K562 (cell line): ENCODE results near the gene TSPAN16. TPM values are rescaled to one million over a fixed set of nuclear protein-coding genes. Genes with fewer than 3 reads are reported as not detected.

Experiments used
- ATAC-seq: fragments of 200-7000 bp; cut with Tn5 transposase; 3 replicates; pipeline ENCODE4 v1.9.1; 2020; ENCODE audit warnings: moderate library complexity
- BruUV-seq: library from RNA; stranded (reverse); fragments of 400-500 nt; replicated peaks from 2 replicates; lab custom pipeline; 2021; lab: Mats Ljungman, UMichigan
- CTCF ChIA-PET: fragments of 300-600 bp; formaldehyde crosslinking; extraction: SDS; loops from one replicate; lab custom pipeline; 2021; ENCODE audit warnings: low intra/inter-chr PET ratio; lab: Yijun Ruan, JAX
- POLR2A ChIA-PET: fragments of 300-600, 350-650 bp; sonication (Branson Sonifier 250); formaldehyde crosslinking; extraction: SDS; loops from one replicate; lab custom pipeline; 2021; ENCODE audit warnings: antibody characterized with exemption, inconsistent platforms; lab: Yijun Ruan, JAX
- DNase-seq, 4 experiments: peaks; one replicate each; pipeline versions ENCODE4 v3.0.0 to v3.0.0-alpha.2; 2011 to 2018; ENCODE audit warnings: low spot score in 3 of 4, mixed read lengths in 3 of 4; ENCODE audit errors: extremely low read depth in 1 of 4
- FAIRE-seq: peaks from 2 replicates; lab custom pipeline; 2011; peaks lifted over from hg19 to GRCh38; lab: Jason Lieb, UNC
- H2AFZ ChIP-seq: 2 replicates; pipeline ENCODE4 v1.6.0; 2011; ENCODE audit warnings: low read depth, low read length, control low read depth, inconsistent platforms
- H3K27ac ChIP-seq: fragments of 200-600 bp; 3 replicates; pipeline ENCODE4 v1.8.0; 2011; ENCODE audit warnings: low read depth, mild to moderate bottlenecking, control low read depth, inconsistent platforms, low read length, moderate library complexity, mixed read lengths; ENCODE audit errors: extremely low read depth
- H3K27me3 ChIP-seq, 2 experiments: fragments of 300-600 bp in 1 of 2; 2 replicates in 1 of 2; 3 replicates in 1 of 2; pipeline versions ENCODE4 v1.6.0 to v1.8.0; 2011; ENCODE audit warnings: inconsistent platforms in 2 of 2, low read length in 2 of 2, mild to moderate bottlenecking in 1 of 2, mixed read lengths in 1 of 2, moderate library complexity in 1 of 2; ENCODE audit not compliant: control insufficient read depth in 2 of 2, insufficient read depth in 2 of 2
- H3K36me3 ChIP-seq: fragments of 300-600 bp; 3 replicates; pipeline ENCODE4 v1.8.0; 2011; ENCODE audit warnings: mild to moderate bottlenecking, low read length, inconsistent platforms; ENCODE audit not compliant: control insufficient read depth, insufficient read depth
- H3K4me1 ChIP-seq, 2 experiments: fragments of 200-600 bp in 1 of 2; replicated peaks in 1 of 2; 2 replicates in 1 of 2; 3 replicates in 1 of 2; pipeline versions ENCODE4 v1.5.1 to v1.8.0; 2011; ENCODE audit warnings: inconsistent platforms in 2 of 2, low read length in 2 of 2, mild to moderate bottlenecking in 1 of 2, mixed read lengths in 1 of 2, moderate library complexity in 1 of 2; ENCODE audit not compliant: control insufficient read depth in 2 of 2, insufficient read depth in 2 of 2
- H3K4me2 ChIP-seq: 2 replicates; pipeline ENCODE4 v1.6.1; 2011; ENCODE audit warnings: low read length, control low read depth, inconsistent platforms, mixed read lengths; ENCODE audit not compliant: insufficient read depth
- H3K4me3 ChIP-seq: fragments of 200-600 bp; sonication (generic), shearing (Covaris generic); 2 replicates; pipeline ENCODE4 v1.5.1; 2016; ENCODE audit warnings: control low read depth, inconsistent platforms
- H3K79me2 ChIP-seq: fragments of 200-600 bp; 3 replicates; pipeline ENCODE4 v1.8.0; 2011; ENCODE audit warnings: low read length, inconsistent platforms; ENCODE audit not compliant: control insufficient read depth, insufficient read depth
- H3K9ac ChIP-seq, 2 experiments: 2 replicates each; pipeline versions ENCODE4 v1.6.0 to v1.6.1; 2011; ENCODE audit warnings: low read depth in 2 of 2, low read length in 2 of 2, control low read depth in 1 of 2, inconsistent platforms in 1 of 2, mild to moderate bottlenecking in 1 of 2, mixed read lengths in 1 of 2; ENCODE audit not compliant: insufficient read depth in 1 of 2
- H3K9me1 ChIP-seq: one replicate; pipeline ENCODE4 v1.6.0; 2011; ENCODE audit warnings: inconsistent platforms, mild to moderate bottlenecking, low read length, moderate library complexity; ENCODE audit not compliant: control insufficient read depth, insufficient read depth
- H3K9me3 ChIP-seq: replicated peaks from 2 replicates; pipeline ENCODE4 v1.5.1; 2011; ENCODE audit warnings: low read depth, low read length, inconsistent platforms; ENCODE audit not compliant: control insufficient read depth, insufficient read depth
- H4K20me1 ChIP-seq: replicated peaks from 2 replicates; pipeline ENCODE4 v1.6.1; 2011; ENCODE audit warnings: low read length, inconsistent platforms, mixed read lengths; ENCODE audit not compliant: control insufficient read depth, insufficient read depth
- FOSL1 ChIP-seq: fragments of 200-800 bp; sonication (Bioruptor generic); conservative IDR thresholded peaks from 2 replicates; pipeline ENCODE4 v1.6.1; 2016; ENCODE audit warnings: missing genetic modification characterization, missing compliant biosample characterization
- SMARCA5 ChIP-seq: fragments of 450-650 bp; IDR thresholded peaks from 2 replicates; pipeline ENCODE4 v1.6.1; 2016
- ZFPM2 ChIP-seq: fragments of 250-450 bp; sonication (Bioruptor Pico); IDR thresholded peaks from 2 replicates; pipeline ENCODE4 v1.5.1; 2022; ENCODE audit warnings: mild to moderate bottlenecking
- ZNF143 ChIP-seq: sonication (generic); formaldehyde crosslinking; IDR thresholded peaks from 2 replicates; pipeline ENCODE4 v1.9.0; 2022; ENCODE audit warnings: mild to moderate bottlenecking, missing genetic modification reagents
- WGBS: fragments of 100-300 bp; shearing (Covaris generic); methylation state at CpG from one replicate; pipeline ENCODE4 v1.1.6; 2016; ENCODE audit warnings: low coverage, mixed read lengths; ENCODE audit not compliant: insufficient coverage; ENCODE audit errors: missing lambda C conversion rate; 5-methylcytosine and 5-hydroxymethylcytosine counted together
- in situ Hi-C: fragments of 300-500 bp; cut with MboI; formaldehyde crosslinking; loops from 4 replicates; pipeline ENCODE4 v1.15.0; 2018; ENCODE audit warnings: inconsistent platforms, mixed read lengths
- intact Hi-C: fragments of 100-400 bp; cut with micrococcal nuclease; formaldehyde crosslinking; loops from 2 replicates; pipeline ENCODE4 v1.14.2; 2022
- polyA plus RNA-seq, 8 experiments: library from polyadenylated mRNA; depleted of rRNA in 4 of 8; stranded (reverse) in 5 of 8; unstranded in 3 of 8; fragments of >200 nt; fragmentation: Nextera tagmentation in 2 of 8; fragmentation: Illumina TruSeq in 1 of 8; extraction: Ambion mirVana in 2 of 8; extraction: Trizol in 1 of 8; gene quantifications; 2 replicates each; pipeline versions ENCODE4 v1.2.1 to v1.2.3, GENCODE V29; 2011 to 2014; ENCODE audit warnings: inconsistent platforms in 1 of 8, missing spikeins in 1 of 8
- total RNA-seq, 7 experiments: library from RNA; depleted of rRNA in 6 of 7; stranded (reverse); fragments of >200 nt in 6 of 7; fragmentation: Illumina TruSeq in 2 of 7; extraction: Trizol in 2 of 7; gene quantifications; 2 replicates each; pipeline versions ENCODE4 v1.2.1 to v1.2.3, GENCODE V29; 2011 to 2021; ENCODE audit warnings: low replicate concordance in 1 of 7
- TF ChIP-seq, protein P1 (sequence below): fragments of 250-450 bp; sonication (Bioruptor Pico); IDR thresholded peaks from 2 replicates; pipeline ENCODE4 v1.4.0; 2020; ENCODE audit warnings: mild to moderate bottlenecking, moderate library complexity
- TF ChIP-seq, protein P2 (sequence below): fragments of 250-450 bp; sonication (Bioruptor Pico); IDR thresholded peaks from 2 replicates; pipeline ENCODE4 v1.4.0; 2020
- TF ChIP-seq, protein P3 (sequence below): fragments of 250-450 bp; sonication (Bioruptor Pico); IDR thresholded peaks from 2 replicates; pipeline ENCODE4 v1.8.0; 2021; ENCODE audit warnings: moderate library complexity, mild to moderate bottlenecking, inconsistent platforms
- TF ChIP-seq, protein P4 (sequence below): conservative IDR thresholded peaks from 2 replicates; pipeline ENCODE4 v1.6.1; 2011; ENCODE audit warnings: low read depth, mild to moderate bottlenecking, low read length; ENCODE audit not compliant: control insufficient read depth

The TSPAN16 gene
- total and polyA plus RNA-seq, 9 of the 15 experiments (the other 6 are each of a cell fraction or from before 2014, with no cell fraction given) = not detected

DNA sequence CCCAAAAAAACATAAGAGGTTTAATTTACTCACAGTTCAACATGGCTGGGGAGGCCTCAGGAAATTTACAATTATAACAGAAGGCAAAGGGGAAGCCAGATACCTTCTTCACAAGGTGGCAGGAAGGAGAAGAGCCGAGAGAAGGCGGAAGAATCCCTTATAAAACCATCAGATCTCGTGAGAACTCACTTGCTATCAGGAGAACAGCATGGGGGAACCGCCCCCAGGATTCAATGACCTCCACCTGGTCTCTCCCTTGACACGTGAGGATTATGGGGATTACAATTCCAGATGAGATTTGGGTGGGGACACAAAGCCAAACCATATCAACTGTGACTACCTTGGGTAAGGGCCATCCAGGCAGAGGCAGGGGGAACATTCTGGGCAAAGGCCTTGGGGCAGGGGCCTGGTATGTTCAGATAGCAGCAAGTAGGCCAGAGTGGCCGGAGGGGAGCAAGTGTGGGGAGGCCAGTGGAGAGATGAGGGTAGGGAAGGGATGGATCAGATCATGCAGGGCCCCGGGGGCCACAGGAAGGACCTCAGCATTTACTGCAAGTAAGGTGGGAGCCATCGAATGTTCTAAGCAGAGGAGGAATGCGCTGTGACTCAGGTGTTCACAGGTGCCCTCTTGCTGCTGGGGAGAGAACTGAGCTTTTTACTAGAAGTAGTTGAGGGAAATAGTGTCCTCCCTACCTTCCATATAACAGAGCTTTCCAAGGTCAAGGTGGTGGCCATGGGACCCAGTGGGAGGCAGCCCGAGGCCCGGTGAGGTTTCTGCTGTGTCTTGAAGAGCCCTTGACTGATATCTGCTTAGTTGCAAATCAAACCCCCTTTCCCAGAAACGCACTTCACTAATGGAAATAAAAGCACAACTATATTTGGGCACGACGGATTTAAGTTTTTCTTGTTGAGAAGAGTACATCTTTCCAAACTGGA lies 25.5 kb downstream of the TSPAN16 start (continued):
- TF ChIP-seq, protein P1, sequence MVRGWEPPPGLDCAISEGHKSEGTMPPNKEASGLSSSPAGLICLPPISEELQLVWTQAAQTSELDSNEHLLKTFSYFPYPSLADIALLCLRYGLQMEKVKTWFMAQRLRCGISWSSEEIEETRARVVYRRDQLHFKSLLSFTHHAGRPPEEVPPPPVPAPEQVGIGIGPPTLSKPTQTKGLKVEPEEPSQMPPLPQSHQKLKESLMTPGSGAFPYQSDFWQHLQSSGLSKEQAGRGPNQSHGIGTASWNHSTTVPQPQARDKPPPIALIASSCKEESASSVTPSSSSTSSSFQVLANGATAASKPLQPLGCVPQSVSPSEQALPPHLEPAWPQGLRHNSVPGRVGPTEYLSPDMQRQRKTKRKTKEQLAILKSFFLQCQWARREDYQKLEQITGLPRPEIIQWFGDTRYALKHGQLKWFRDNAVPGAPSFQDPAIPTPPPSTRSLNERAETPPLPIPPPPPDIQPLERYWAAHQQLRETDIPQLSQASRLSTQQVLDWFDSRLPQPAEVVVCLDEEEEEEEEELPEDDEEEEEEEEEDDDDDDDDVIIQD (CRISPR knock-in tag) = no peak
- TF ChIP-seq SMARCA5 = peak; percentile 44; the same call in 1 of the 2 replicates

DNA sequence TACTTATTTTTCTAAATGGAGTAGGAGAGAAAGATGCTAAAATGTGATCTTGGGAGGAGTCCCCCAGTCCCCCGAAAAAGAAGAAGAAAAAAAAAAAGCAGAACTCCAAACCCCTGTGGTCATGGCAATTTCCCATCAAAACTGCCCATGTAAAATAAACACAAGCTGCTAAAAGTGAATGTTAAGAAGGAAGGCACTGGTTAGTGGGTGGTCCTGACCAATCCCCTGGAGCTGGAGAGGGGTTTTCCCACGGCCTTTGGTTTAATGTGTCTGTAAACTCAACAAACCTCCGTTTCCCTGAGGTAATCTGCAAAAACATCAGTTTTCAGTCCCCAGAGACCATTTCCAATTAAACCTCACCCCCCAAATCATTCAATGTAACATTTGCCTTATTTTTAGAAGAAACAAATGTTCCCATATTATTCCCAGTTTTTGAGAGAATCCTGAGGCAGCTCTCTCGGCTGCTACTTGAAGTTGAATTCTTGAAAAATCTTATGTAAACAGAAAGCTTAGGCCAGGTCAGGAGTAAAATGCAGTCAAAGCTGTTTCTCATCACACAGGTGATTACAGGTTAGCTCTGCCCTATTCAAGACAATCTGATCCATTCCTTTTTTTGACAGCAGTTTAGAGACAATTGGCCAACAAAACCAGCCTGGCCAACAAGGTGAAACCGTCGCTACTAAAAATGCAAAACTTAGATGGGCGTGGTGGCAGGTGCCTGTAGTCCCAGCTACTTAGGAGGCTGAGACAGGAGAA lies 26.5 kb downstream of the TSPAN16 start:
- ATAC-seq (no peak), DNase-seq (no peak), FAIRE-seq (no peak)
- Histone ChIP-seq H4K20me1 (no peaks in the 10 kb centered on the region), H3K4me2 (no peak overlapping the region), H3K9me3 (no peaks in the 10 kb centered on the region), H3K9me1 (no peaks in the 10 kb centered on the region), H3K4me1 (peaks cover 17 to 27% of the 10 kb centered on the region in 2 experiments; a peak in 4 of 5 replicates), H3K27me3 (no peaks in the 10 kb centered on the region), H2AFZ (no peak overlapping the region), H3K4me3 (no peak overlapping the region), H3K27ac (no peak overlapping the region), H3K36me3 (no peaks in the 10 kb centered on the region), H3K79me2 (no peaks in the 10 kb centered on the region), H3K9ac (no peak overlapping the region)
- in situ Hi-C loops (no loop called here), intact Hi-C loops (no loop called here)
- CTCF ChIA-PET = no interaction called here
- BruUV-seq = no TSS peak
- 54% methylated on average over 7 of the region's 7 CpGs for WGBS
- POLR2A ChIA-PET = interaction anchor here (0.6 to 1.5 kb wide), 6 partner anchors 9 to 53 kb away, joined by 3 to 4 read pairs (median 3); partner anchors contain the start of gene RAB3D
- TF ChIP-seq, protein P2, sequence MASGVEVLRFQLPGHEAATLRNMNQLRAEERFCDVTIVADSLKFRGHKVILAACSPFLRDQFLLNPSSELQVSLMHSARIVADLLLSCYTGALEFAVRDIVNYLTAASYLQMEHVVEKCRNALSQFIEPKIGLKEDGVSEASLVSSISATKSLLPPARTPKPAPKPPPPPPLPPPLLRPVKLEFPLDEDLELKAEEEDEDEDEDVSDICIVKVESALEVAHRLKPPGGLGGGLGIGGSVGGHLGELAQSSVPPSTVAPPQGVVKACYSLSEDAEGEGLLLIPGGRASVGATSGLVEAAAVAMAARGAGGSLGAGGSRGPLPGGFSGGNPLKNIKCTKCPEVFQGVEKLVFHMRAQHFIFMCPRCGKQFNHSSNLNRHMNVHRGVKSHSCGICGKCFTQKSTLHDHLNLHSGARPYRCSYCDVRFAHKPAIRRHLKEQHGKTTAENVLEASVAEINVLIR (CRISPR knock-in tag) = no peak
- TF ChIP-seq ZNF143 (CRISPR knock-in tag) = no peak
- TF ChIP-seq, protein P3, sequence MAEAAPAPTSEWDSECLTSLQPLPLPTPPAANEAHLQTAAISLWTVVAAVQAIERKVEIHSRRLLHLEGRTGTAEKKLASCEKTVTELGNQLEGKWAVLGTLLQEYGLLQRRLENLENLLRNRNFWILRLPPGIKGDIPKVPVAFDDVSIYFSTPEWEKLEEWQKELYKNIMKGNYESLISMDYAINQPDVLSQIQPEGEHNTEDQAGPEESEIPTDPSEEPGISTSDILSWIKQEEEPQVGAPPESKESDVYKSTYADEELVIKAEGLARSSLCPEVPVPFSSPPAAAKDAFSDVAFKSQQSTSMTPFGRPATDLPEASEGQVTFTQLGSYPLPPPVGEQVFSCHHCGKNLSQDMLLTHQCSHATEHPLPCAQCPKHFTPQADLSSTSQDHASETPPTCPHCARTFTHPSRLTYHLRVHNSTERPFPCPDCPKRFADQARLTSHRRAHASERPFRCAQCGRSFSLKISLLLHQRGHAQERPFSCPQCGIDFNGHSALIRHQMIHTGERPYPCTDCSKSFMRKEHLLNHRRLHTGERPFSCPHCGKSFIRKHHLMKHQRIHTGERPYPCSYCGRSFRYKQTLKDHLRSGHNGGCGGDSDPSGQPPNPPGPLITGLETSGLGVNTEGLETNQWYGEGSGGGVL (CRISPR knock-in tag) = no peak
- no peak for TF ChIP-seq FOSL1 (tag)
- TF ChIP-seq, protein P4, sequence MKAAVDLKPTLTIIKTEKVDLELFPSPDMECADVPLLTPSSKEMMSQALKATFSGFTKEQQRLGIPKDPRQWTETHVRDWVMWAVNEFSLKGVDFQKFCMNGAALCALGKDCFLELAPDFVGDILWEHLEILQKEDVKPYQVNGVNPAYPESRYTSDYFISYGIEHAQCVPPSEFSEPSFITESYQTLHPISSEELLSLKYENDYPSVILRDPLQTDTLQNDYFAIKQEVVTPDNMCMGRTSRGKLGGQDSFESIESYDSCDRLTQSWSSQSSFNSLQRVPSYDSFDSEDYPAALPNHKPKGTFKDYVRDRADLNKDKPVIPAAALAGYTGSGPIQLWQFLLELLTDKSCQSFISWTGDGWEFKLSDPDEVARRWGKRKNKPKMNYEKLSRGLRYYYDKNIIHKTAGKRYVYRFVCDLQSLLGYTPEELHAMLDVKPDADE = no peak
- TF ChIP-seq ZFPM2 = no peak
